ENCODE results near the gene PDE7B. TPM values are rescaled to one million over a fixed set of nuclear protein-coding genes. Genes with fewer than 3 reads are reported as not detected.

Gene PDE7B
- total and polyA plus RNA-seq, 8 donors = 0.29 to 73.2 (median 5.0) TPM

DNA sequence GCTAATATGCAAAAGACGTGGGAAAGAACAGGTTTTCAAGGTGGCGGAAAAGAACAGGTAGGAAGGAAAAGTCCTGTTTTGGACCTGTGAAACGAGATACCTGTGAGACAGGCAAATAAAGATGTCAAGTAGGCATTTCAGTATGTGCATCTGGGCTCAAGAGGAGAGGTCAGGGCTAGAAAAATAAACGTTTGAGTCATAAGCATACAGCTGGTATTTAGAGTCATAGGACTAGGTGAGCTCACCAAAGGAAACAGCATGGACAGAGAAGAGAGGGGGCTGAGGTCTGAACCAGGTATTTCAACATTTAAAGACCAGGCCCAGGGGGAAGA is 383.7 kb downstream of the PDE7B start:
- intact Hi-C loops (cut with DNase I; ENCODE audit: low total_unique reads) = no loop called here
- TF ChIP-seq POLR2A (IDR thresholded peaks at IDR 0.05) = no peak
- WGBS, 5 donors = 73 to 79% (median 76%) methylated on average over 4 of the region's 4 CpGs

DNA sequence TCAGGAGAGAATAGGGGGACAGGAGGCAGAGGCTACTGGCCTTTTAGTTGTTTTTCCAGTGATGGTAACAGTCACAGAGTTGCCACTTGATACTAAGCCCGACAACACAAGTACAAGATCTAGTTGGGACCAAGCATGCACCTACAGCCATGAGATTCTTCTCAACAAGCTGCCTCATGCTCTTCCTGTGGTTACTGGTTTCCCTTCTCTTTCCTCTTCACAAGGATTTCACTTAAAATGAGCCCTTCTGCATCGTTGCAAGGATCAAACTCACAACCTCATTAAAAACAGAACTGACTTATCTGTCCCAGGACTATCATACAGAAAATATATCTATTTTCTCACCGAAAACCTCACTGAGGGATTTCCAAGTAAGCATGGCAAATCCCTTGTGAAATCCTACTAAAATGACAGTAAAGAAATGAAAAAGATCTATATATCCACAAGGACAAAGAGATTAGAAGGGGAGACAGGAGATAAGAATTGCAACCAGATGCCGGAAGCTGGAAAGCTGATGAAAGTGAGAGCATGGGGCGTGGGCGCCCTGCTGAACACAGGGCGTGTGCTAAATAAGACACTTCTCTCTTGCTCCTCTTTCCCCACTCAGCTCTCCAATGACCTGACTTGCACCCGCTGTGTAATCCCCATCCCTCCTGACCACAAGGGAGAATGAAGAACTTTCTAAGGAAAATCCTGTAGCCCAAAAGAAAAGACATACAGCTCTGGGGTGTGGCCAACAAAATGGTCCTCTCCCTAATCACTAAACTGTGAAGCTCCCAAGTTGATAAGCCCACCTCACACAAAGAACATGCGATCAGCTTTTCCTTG is 385.2 kb downstream of the PDE7B start:
- Histone ChIP-seq H3K4me3 (no peak overlapping the region), H3K4me1 (no peaks in the 10 kb centered on the region), H3K36me3 (no peaks in the 10 kb centered on the region), H3K27ac (no peak overlapping the region), H3K9me3 (no peaks in the 10 kb centered on the region), H3K27me3 (no peaks in the 10 kb centered on the region)
- 74 to 91% (median 83%) methylated on average over 9 of the region's 9 CpGs for WGBS, 5 donors
- no peak for TF ChIP-seq POLR2A (IDR thresholded peaks at IDR 0.05)
- no peak for TF ChIP-seq EP300 (IDR thresholded peaks at IDR 0.05)
- no peak for TF ChIP-seq POLR2AphosphoS5 (IDR thresholded peaks at IDR 0.05)
- TF ChIP-seq, protein P1, sequence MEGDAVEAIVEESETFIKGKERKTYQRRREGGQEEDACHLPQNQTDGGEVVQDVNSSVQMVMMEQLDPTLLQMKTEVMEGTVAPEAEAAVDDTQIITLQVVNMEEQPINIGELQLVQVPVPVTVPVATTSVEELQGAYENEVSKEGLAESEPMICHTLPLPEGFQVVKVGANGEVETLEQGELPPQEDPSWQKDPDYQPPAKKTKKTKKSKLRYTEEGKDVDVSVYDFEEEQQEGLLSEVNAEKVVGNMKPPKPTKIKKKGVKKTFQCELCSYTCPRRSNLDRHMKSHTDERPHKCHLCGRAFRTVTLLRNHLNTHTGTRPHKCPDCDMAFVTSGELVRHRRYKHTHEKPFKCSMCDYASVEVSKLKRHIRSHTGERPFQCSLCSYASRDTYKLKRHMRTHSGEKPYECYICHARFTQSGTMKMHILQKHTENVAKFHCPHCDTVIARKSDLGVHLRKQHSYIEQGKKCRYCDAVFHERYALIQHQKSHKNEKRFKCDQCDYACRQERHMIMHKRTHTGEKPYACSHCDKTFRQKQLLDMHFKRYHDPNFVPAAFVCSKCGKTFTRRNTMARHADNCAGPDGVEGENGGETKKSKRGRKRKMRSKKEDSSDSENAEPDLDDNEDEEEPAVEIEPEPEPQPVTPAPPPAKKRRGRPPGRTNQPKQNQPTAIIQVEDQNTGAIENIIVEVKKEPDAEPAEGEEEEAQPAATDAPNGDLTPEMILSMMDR (IDR thresholded peaks at IDR 0.05) = no peak
- no peak for DNase-seq
- intact Hi-C loops (cut with DNase I; ENCODE audit: low total_unique reads) = no loop called here

More for the DNA sequence above, 383.7 kb downstream of the PDE7B start:
- Histone ChIP-seq H3K9me3 (no peaks in the 10 kb centered on the region), H3K4me1 (peaks cover 0 to 5% (median 0%) of the 10 kb centered on the region in 4 donors), H3K27me3 (no peaks in the 10 kb centered on the region), H3K27ac (no peak overlapping the region), H3K36me3 (no peaks in the 10 kb centered on the region), H3K4me3 (no peak overlapping the region)
- DNase-seq = no peak

DNA sequence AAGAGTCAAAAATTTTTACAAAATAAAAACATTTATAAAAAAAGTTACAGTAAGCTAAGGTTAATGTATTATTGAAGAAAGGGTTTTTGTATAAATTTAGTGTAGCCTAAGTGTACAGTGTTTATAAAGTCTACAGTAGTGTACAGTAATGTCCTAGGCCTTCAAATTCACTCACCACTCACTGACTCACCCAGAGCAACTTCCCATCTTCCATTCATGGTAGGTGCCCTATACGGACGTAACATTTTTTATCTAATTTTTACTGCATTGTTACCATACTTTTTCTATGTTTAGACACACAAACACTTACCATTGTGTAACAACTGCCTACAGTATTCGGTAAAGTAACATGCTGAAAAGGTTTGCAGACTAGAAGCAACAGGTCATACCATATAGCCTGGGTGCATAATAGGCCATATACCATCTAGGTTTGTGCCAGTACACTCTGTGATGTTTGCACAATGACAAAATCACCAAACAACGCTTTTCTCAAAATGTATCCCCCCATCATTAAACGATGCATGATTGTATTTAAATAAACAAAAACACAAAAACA is 392.6 kb downstream of the PDE7B start:
- intact Hi-C loops (cut with DNase I; ENCODE audit: low total_unique reads) = no loop called here
- Histone ChIP-seq H3K4me3 (no peak overlapping the region), H3K27me3 (no peaks in the 10 kb centered on the region), H3K9me3 (no peaks in the 10 kb centered on the region), H3K4me1 (peaks cover 0 to 2% (median under 1%) of the 10 kb centered on the region in 4 donors), H3K36me3 (no peaks in the 10 kb centered on the region), H3K27ac (no peak overlapping the region)
- WGBS, 5 donors = 87 to 94% (median 91%) methylated on average over 5 of the region's 5 CpGs
- no peak for TF ChIP-seq POLR2AphosphoS5 (IDR thresholded peaks at IDR 0.05)
- no peak for TF ChIP-seq POLR2A (IDR thresholded peaks at IDR 0.05)
- TF ChIP-seq, protein P1 (IDR thresholded peaks at IDR 0.05) = no peak
- no peak for TF ChIP-seq EP300 (IDR thresholded peaks at IDR 0.05)
- DNase-seq = no peak
